SH-SY5Y (cell line): ENCODE results near the gene SELENOV.

Source experiments
- GATA2 ChIP-seq: IDR thresholded peaks from 2 replicates; pipeline ENCODE4 v1.6.1; 2011; ENCODE audit warnings: mild to moderate bottlenecking, low read depth, low read length
- GATA3 ChIP-seq: IDR thresholded peaks from 2 replicates; pipeline ENCODE4 v1.6.1; 2011; ENCODE audit warnings: low read depth, mild to moderate bottlenecking, low read length, moderate library complexity

DNA sequence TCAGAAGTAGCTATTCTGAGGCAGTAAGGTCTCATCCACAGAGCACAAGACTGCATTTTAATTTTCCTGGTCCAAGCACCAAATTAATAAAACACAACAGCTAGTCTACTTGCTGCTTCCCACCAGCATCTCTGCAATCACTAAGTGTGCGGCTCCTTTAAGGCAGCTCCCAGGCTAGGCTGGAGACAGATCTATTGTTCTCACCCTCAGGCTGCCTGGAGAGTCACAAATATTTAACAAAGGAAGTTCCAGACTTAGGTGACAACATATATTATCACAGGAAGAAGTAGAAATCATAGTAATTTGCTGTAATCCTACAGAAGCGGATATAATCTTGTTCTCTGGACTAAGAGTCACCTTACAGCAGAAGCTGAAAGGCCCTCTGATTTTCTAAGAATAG, 27.3 kb downstream of the SELENOV start:
- TF ChIP-seq GATA3 (no peak), GATA2 (no peak)
